ENCODE measurements around the gene HNRNPCL4.
"Not testable (repeated sequence)": the region's sequence is repeated elsewhere in the genome, so short reads cannot be mapped to it uniquely, and the experiment has no call there.

The HNRNPCL4 gene

GRCh38 chr1:13165531-13165930 is at the start of gene HNRNPCL4:
HNRNPCL4 (minus strand) TSS chr1:13165631; CDS start chr1:13165467, 164 bp downstream.
- in situ Hi-C loops (cut with MboI; ENCODE audit: low sequenced_read_pairs, unreplicated experiment): not testable (repeated sequence)

GRCh38 chr1:13208712-13209111 is 43.3 kb upstream of the HNRNPCL4 start:
- DNase-seq (ENCODE audit: low spot score); in situ Hi-C loops (cut with MboI; ENCODE audit: low sequenced_read_pairs, unreplicated experiment): not testable (repeated sequence)

More at GRCh38 chr1:13165531-13165930, at the start of gene HNRNPCL4:
- DNase-seq (ENCODE audit: low spot score): not testable (repeated sequence)

GRCh38 chr1:13201309-13201708 is 35.9 kb upstream of the HNRNPCL4 start, which contains the start of gene PRAMEF13:
PRAMEF13 (minus strand) TSS chr1:13201409; CDS start chr1:13199589, 1,820 bp downstream.
- in situ Hi-C loops (cut with MboI; ENCODE audit: low sequenced_read_pairs, unreplicated experiment); DNase-seq (ENCODE audit: low spot score): not testable (repeated sequence)

- DNase-seq (ENCODE audit: low spot score); in situ Hi-C loops (cut with MboI; ENCODE audit: low sequenced_read_pairs, unreplicated experiment): not testable (repeated sequence)
Measured at GRCh38 chr1:13171548-13171947, 6.1 kb upstream of the HNRNPCL4 start, which contains the start of gene PRAMEF9. PRAMEF9 (plus strand) TSS chr1:13171848; CDS start chr1:13175281, 3,433 bp downstream.

- DNase-seq (ENCODE audit: low spot score); in situ Hi-C loops (cut with MboI; ENCODE audit: low sequenced_read_pairs, unreplicated experiment): not testable (repeated sequence)
Measured at GRCh38 chr1:13155909-13156308, 9.5 kb downstream of the HNRNPCL4 start, which contains the start of gene PRAMEF26. PRAMEF26 (minus strand) TSS chr1:13156009; CDS start chr1:13153095, 2,914 bp downstream.

GRCh38 chr1:13116754-13117153 is 48.7 kb downstream of the HNRNPCL4 start, which contains the start of gene HNRNPCL2:
HNRNPCL2 (minus strand) TSS chr1:13116854; CDS start chr1:13116400, 454 bp downstream.
- DNase-seq (ENCODE audit: low spot score): not testable (repeated sequence)

More at GRCh38 chr1:13116754-13117153, 48.7 kb downstream of the HNRNPCL4 start, which contains the start of gene HNRNPCL2:
- in situ Hi-C loops (cut with MboI; ENCODE audit: low sequenced_read_pairs, unreplicated experiment): not testable (repeated sequence)
